Small intestine (tissue), 7 donors: ENCODE data around the gene CCDC57. TPM values are rescaled to one million over a fixed set of nuclear protein-coding genes. Genes with fewer than 3 reads are reported as not detected.

Source experiments
- DNase-seq, 2 donors: peaks; one replicate each; pipeline versions ENCODE4 v3.0.0 to v3.0.0-alpha.2; 2013
- FAIRE-seq: peaks from 2 replicates; lab custom pipeline; 2012; peaks lifted over from hg19 to GRCh38; lab: Jason Lieb, UNC
- H3K27ac ChIP-seq, 3 donors: one replicate each; pipeline ENCODE4 v1.5.1; 2013; ENCODE audit warnings: low read length in 2 of 3, mild to moderate bottlenecking in 2 of 3, control low read depth in 1 of 3, inconsistent platforms in 1 of 3, low read depth in 1 of 3, moderate library complexity in 1 of 3
- H3K27me3 ChIP-seq, 3 donors: one replicate each; pipeline ENCODE4 v1.6.1; 2013; ENCODE audit warnings: low read length in 3 of 3, inconsistent platforms in 1 of 3; ENCODE audit not compliant: control insufficient read depth in 3 of 3, insufficient read depth in 3 of 3
- H3K36me3 ChIP-seq, 3 donors: one replicate each; pipeline ENCODE4 v1.6.1; 2013; ENCODE audit warnings: low read length in 3 of 3, inconsistent platforms in 1 of 3, low read depth in 1 of 3, mild to moderate bottlenecking in 1 of 3, moderate library complexity in 1 of 3; ENCODE audit not compliant: control insufficient read depth in 3 of 3, insufficient read depth in 2 of 3
- H3K4me1 ChIP-seq, 3 donors: one replicate each; pipeline ENCODE4 v1.6.1; 2013; ENCODE audit warnings: low read length in 2 of 3, inconsistent platforms in 1 of 3, low read depth in 1 of 3, mild to moderate bottlenecking in 1 of 3, moderate library complexity in 1 of 3; ENCODE audit not compliant: control insufficient read depth in 3 of 3, insufficient read depth in 2 of 3
- H3K4me3 ChIP-seq, 3 donors: one replicate each; pipeline ENCODE4 v1.5.1; 2013; ENCODE audit warnings: low read length in 3 of 3, control low read depth in 1 of 3, inconsistent platforms in 1 of 3, low read depth in 1 of 3, mild to moderate bottlenecking in 1 of 3, moderate library complexity in 1 of 3
- H3K9me3 ChIP-seq, 2 donors: one replicate each; pipeline ENCODE4 v1.6.1; 2013; ENCODE audit warnings: low read depth in 1 of 2, low read length in 1 of 2; ENCODE audit not compliant: control insufficient read depth in 2 of 2, insufficient read depth in 1 of 2
- WGBS, 3 donors: extraction: QIAGEN DNeasy Blood & Tissue Kit; methylation state at CpG; one replicate each; pipeline ENCODE4 v1.1.7; 2013; 5-methylcytosine and 5-hydroxymethylcytosine counted together
- polyA plus RNA-seq, 4 donors: library from polyadenylated mRNA; stranded (reverse) in 3 of 4; unstranded in 1 of 4; fragments of 200-250 nt in 3 of 4; fragments of 120-200 nt in 1 of 4; gene quantifications; one replicate each; pipeline versions ENCODE4 v1.2.1 to v1.2.3, GENCODE V29; 2013
- donor health status: healthy with polysubstance abuse.
- donor health status: control.
- donor health status: control.
- donor health status: Bipolar disorder and iron deficiency.
- donor health status: healthy.

CCDC57 gene
- polyA plus RNA-seq, 4 donors, result 36.7 to 97.3 (median 44.6) TPM

GRCh38 chr17:82127315-82127595, 85.4 kb downstream of the CCDC57 start:
- Histone ChIP-seq H3K4me3 (no peak overlapping the region), H3K27ac (no peak overlapping the region), H3K9me3 (no peaks in the 10 kb centered on the region), H3K27me3 (no peaks in the 10 kb centered on the region), H3K4me1 (no peaks in the 10 kb centered on the region), H3K36me3 (peaks cover 0 to 51% (median 2%) of the 10 kb centered on the region in 3 donors)
- DNase-seq (no peak), FAIRE-seq (no peak)
- WGBS, 3 donors, result 77 to 86% (median 78%) methylated on average over 11 of the region's 11 CpGs

- Histone ChIP-seq H3K27ac (peak overlapping the region in 1 of 3 donors; percentile 76), H3K36me3 (peaks cover 0 to 56% (median 2%) of the 10 kb centered on the region in 3 donors), H3K4me3 (no peak overlapping the region), H3K27me3 (no peaks in the 10 kb centered on the region), H3K9me3 (no peaks in the 10 kb centered on the region), H3K4me1 (no peaks in the 10 kb centered on the region)
- 77 to 84% (median 78%) methylated on average over 35 of the region's 35 CpGs for WGBS, 3 donors
- DNase-seq, result peak in 1 of 2 donors; percentile 33
- no peak for FAIRE-seq
These were observed 85.9 kb downstream of the CCDC57 start for GRCh38 chr17:82126556-82127314.

GRCh38 chr17:82124101-82124500, 88.5 kb downstream of the CCDC57 start:
- FAIRE-seq, result no peak
- Histone ChIP-seq H3K27me3 (no peaks in the 10 kb centered on the region), H3K9me3 (no peaks in the 10 kb centered on the region), H3K4me1 (no peaks in the 10 kb centered on the region), H3K4me3 (no peak overlapping the region), H3K36me3 (peaks cover 0 to 70% (median 2%) of the 10 kb centered on the region in 3 donors), H3K27ac (no peak overlapping the region)
- WGBS, 3 donors, result 92 to 93% (median 93%) methylated on average over 4 of the region's 4 CpGs
- no peak for DNase-seq

GRCh38 chr17:82121660-82122629, 90.7 kb downstream of the CCDC57 start:
- H3K4me3 ChIP-seq, result no peak overlapping the region
- H3K9me3 ChIP-seq, result no peaks in the 10 kb centered on the region
- 77 to 89% (median 86%) methylated on average over 32 of the region's 32 CpGs for WGBS, 3 donors
- no peaks in the 10 kb centered on the region for H3K27me3 ChIP-seq
- no peak overlapping the region for H3K27ac ChIP-seq
- peaks cover 0 to 11% (median 0%) of the 10 kb centered on the region in 3 donors for H3K4me1 ChIP-seq
- FAIRE-seq (no peak), DNase-seq (no peak)
- peaks cover 0 to 67% (median 2%) of the 10 kb centered on the region in 3 donors for H3K36me3 ChIP-seq

GRCh38 chr17:82121246-82121645, 91.4 kb downstream of the CCDC57 start:
- no peak overlapping the region for H3K27ac ChIP-seq
- peaks cover 0 to 11% (median 0%) of the 10 kb centered on the region in 3 donors for H3K4me1 ChIP-seq
- 90 to 96% (median 94%) methylated on average over 4 of the region's 4 CpGs for WGBS, 3 donors
- no peaks in the 10 kb centered on the region for H3K27me3 ChIP-seq
- peaks cover 0 to 68% (median 2%) of the 10 kb centered on the region in 3 donors for H3K36me3 ChIP-seq
- no peaks in the 10 kb centered on the region for H3K9me3 ChIP-seq
- H3K4me3 ChIP-seq, result no peak overlapping the region
- FAIRE-seq (no peak), DNase-seq (no peak)

GRCh38 chr17:82120148-82120547, 92.5 kb downstream of the CCDC57 start:
- H3K27me3 ChIP-seq, result no peaks in the 10 kb centered on the region
- FAIRE-seq (no peak), DNase-seq (no peak)
- no peaks in the 10 kb centered on the region for H3K9me3 ChIP-seq
- no peak overlapping the region for H3K4me3 ChIP-seq
- 74 to 83% (median 81%) methylated on average over 12 of the region's 12 CpGs for WGBS, 3 donors
- H3K27ac ChIP-seq, result no peak overlapping the region
- peaks cover 0 to 64% (median 2%) of the 10 kb centered on the region in 3 donors for H3K36me3 ChIP-seq
- H3K4me1 ChIP-seq, result peaks cover 0 to 11% (median 0%) of the 10 kb centered on the region in 3 donors

GRCh38 chr17:82118815-82119380, 93.7 kb downstream of the CCDC57 start:
- Histone ChIP-seq H3K27ac (no peak overlapping the region), H3K4me3 (no peak overlapping the region), H3K4me1 (peaks cover 0 to 11% (median 0%) of the 10 kb centered on the region in 3 donors), H3K36me3 (peaks cover 0 to 63% (median 0%) of the 10 kb centered on the region in 3 donors), H3K9me3 (no peaks in the 10 kb centered on the region), H3K27me3 (no peaks in the 10 kb centered on the region)
- DNase-seq, result peak in 1 of 2 donors; percentile 25
- FAIRE-seq, result no peak
- WGBS, 3 donors, result 80 to 94% (median 84%) methylated on average over 12 of the region's 12 CpGs
